Activated CD4-positive, alpha-beta T cell treated with anti-CD3 and anti-CD28 coated beads, Interleukin-2, amount 10 ng/mL, durations not matched to agents 7 days and 5 days (primary cell): ENCODE data around the gene ADGB. TPM values are rescaled to one million over a fixed set of nuclear protein-coding genes. Genes with fewer than 3 reads are reported as not detected.

Source experiments
- CTCF ChIA-PET: fragments of 350-600 bp; sonication (Branson Sonifier 250); formaldehyde crosslinking; loops from one replicate; lab custom pipeline; 2021; ENCODE audit warnings: antibody characterized with exemption; lab: Charles Lee
- POLR2A ChIA-PET: fragments of 350-600 bp; sonication (Branson Sonifier 250); formaldehyde crosslinking; loops from one replicate; lab custom pipeline; 2021; ENCODE audit warnings: antibody characterized with exemption; lab: Charles Lee
- DNase-seq: peaks from one replicate; pipeline ENCODE4 v3.0.0-alpha.2; 2020
- H3K27ac Mint-ChIP-seq: one replicate; pipeline ENCODE4 v1.8.0; 2021; ENCODE audit warnings: mild to moderate bottlenecking, moderate library complexity, mixed read lengths
- H3K27me3 Mint-ChIP-seq: one replicate; pipeline ENCODE4 v1.8.0; 2021; ENCODE audit warnings: mixed read lengths
- H3K36me3 Mint-ChIP-seq: one replicate; pipeline ENCODE4 v1.8.0; 2021; ENCODE audit warnings: low read depth, mixed read lengths
- H3K4me1 Mint-ChIP-seq: one replicate; pipeline ENCODE4 v1.8.0; 2021; ENCODE audit warnings: mixed read lengths
- H3K4me3 Mint-ChIP-seq: one replicate; pipeline ENCODE4 v1.8.0; 2021; ENCODE audit warnings: mild to moderate bottlenecking, moderate library complexity, mixed read lengths
- H3K9me3 Mint-ChIP-seq: one replicate; pipeline ENCODE4 v1.8.0; 2021; ENCODE audit warnings: mixed read lengths
- total RNA-seq, 2 experiments: library from RNA; stranded (reverse); gene quantifications; one replicate each; pipeline ENCODE4 v1.2.3, GENCODE V29; 2021

The ADGB gene
- total RNA-seq, 2 experiments from 2014 or later, result not detected

GRCh38 chr6:146590492-146590891 lies 8.3 kb upstream of the ADGB start:
- H3K36me3 Mint-ChIP-seq, result no peaks in the 10 kb centered on the region
- H3K27ac Mint-ChIP-seq, result no peak overlapping the region
- no peak for DNase-seq
- ChIA-PET CTCF (no interaction called here), POLR2A (no interaction called here)
- H3K9me3 Mint-ChIP-seq, result no peaks in the 10 kb centered on the region
- no peaks in the 10 kb centered on the region for H3K27me3 Mint-ChIP-seq
- H3K4me3 Mint-ChIP-seq, result no peak overlapping the region
- H3K4me1 Mint-ChIP-seq, result no peaks in the 10 kb centered on the region

- no peak for DNase-seq
- H3K4me1 Mint-ChIP-seq, result no peaks in the 10 kb centered on the region
- H3K36me3 Mint-ChIP-seq, result no peaks in the 10 kb centered on the region
- no peaks in the 10 kb centered on the region for H3K27me3 Mint-ChIP-seq
- H3K27ac Mint-ChIP-seq, result no peak overlapping the region
- POLR2A ChIA-PET, result no interaction called here
- CTCF ChIA-PET, result interaction anchor here (1.0 kb wide), 1 partner anchor 18 kb away, joined by 3 read pairs; no protein-coding TSS in a partner anchor
- H3K9me3 Mint-ChIP-seq, result no peaks in the 10 kb centered on the region
- no peak overlapping the region for H3K4me3 Mint-ChIP-seq
These were observed 6.3 kb upstream of the ADGB start for GRCh38 chr6:146592451-146592850.

GRCh38 chr6:146593986-146594385 lies 4.8 kb upstream of the ADGB start:
- CTCF ChIA-PET, result no interaction called here
- H3K36me3 Mint-ChIP-seq, result no peaks in the 10 kb centered on the region
- no peaks in the 10 kb centered on the region for H3K9me3 Mint-ChIP-seq
- POLR2A ChIA-PET, result no interaction called here
- H3K27me3 Mint-ChIP-seq, result peaks cover 7% of the 10 kb centered on the region
- no peak for DNase-seq
- H3K4me1 Mint-ChIP-seq, result peaks cover under 1% of the 10 kb centered on the region
- no peak overlapping the region for H3K4me3 Mint-ChIP-seq
- H3K27ac Mint-ChIP-seq, result no peak overlapping the region

GRCh38 chr6:146594495-146594894 lies 4.3 kb upstream of the ADGB start:
- no peak overlapping the region for H3K27ac Mint-ChIP-seq
- no peak overlapping the region for H3K4me3 Mint-ChIP-seq
- no peaks in the 10 kb centered on the region for H3K9me3 Mint-ChIP-seq
- no peak for DNase-seq
- CTCF ChIA-PET, result no interaction called here
- POLR2A ChIA-PET, result no interaction called here
- no peaks in the 10 kb centered on the region for H3K36me3 Mint-ChIP-seq
- H3K27me3 Mint-ChIP-seq, result peaks cover 10% of the 10 kb centered on the region
- H3K4me1 Mint-ChIP-seq, result peaks cover 3% of the 10 kb centered on the region

- POLR2A ChIA-PET, result no interaction called here
- DNase-seq, result no peak
- H3K4me3 Mint-ChIP-seq, result no peak overlapping the region
- H3K36me3 Mint-ChIP-seq, result no peaks in the 10 kb centered on the region
- peaks cover 16% of the 10 kb centered on the region for H3K27me3 Mint-ChIP-seq
- CTCF ChIA-PET, result no interaction called here
- H3K4me1 Mint-ChIP-seq, result peaks cover 3% of the 10 kb centered on the region
- no peaks in the 10 kb centered on the region for H3K9me3 Mint-ChIP-seq
- no peak overlapping the region for H3K27ac Mint-ChIP-seq
These were observed 2.6 kb upstream of the ADGB start for GRCh38 chr6:146595972-146596731.

DNA sequence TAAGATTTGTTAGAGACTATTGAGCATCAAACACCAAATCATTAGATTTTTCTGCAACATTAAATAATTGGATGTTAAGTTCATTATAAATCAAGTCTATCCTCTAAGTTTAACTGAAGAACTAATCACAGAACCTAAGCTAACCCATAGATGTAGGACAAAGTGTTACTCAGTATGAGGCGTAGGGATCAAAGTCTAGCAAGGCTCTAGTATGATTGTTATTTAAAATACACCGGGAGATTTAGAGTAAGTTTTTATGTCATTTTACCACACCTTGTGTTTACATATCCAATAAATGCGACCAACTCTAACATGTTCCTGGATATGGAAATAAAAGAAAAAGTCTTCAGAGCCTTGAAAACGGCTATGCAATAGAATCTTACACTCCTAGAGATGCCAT lies 2.6 kb downstream of the ADGB start:
- H3K9me3 Mint-ChIP-seq, result no peaks in the 10 kb centered on the region
- DNase-seq, result no peak
- POLR2A ChIA-PET, result no interaction called here
- CTCF ChIA-PET, result interaction anchor here (0.6 to 0.7 kb wide), 2 partner anchors 176 to 520 kb away, joined by 3 to 4 read pairs; no protein-coding TSS in a partner anchor
- no peak overlapping the region for H3K4me3 Mint-ChIP-seq
- H3K27ac Mint-ChIP-seq, result no peak overlapping the region
- no peaks in the 10 kb centered on the region for H3K36me3 Mint-ChIP-seq
- peaks cover 3% of the 10 kb centered on the region for H3K4me1 Mint-ChIP-seq
- peaks cover 16% of the 10 kb centered on the region for H3K27me3 Mint-ChIP-seq

- no peaks in the 10 kb centered on the region for H3K36me3 Mint-ChIP-seq
- POLR2A ChIA-PET, result no interaction called here
- H3K27ac Mint-ChIP-seq, result no peak overlapping the region
- no peak for DNase-seq
- H3K27me3 Mint-ChIP-seq, result peaks cover 16% of the 10 kb centered on the region
- peaks cover 3% of the 10 kb centered on the region for H3K4me1 Mint-ChIP-seq
- H3K9me3 Mint-ChIP-seq, result no peaks in the 10 kb centered on the region
- CTCF ChIA-PET, result no interaction called here
- no peak overlapping the region for H3K4me3 Mint-ChIP-seq
These were observed 3.8 kb downstream of the ADGB start for GRCh38 chr6:146602526-146602925.

GRCh38 chr6:146613947-146614346 lies 15.2 kb downstream of the ADGB start:
- H3K9me3 Mint-ChIP-seq, result no peaks in the 10 kb centered on the region
- ChIA-PET POLR2A (no interaction called here), CTCF (no interaction called here)
- no peak for DNase-seq
- no peak overlapping the region for H3K27ac Mint-ChIP-seq
- no peaks in the 10 kb centered on the region for H3K27me3 Mint-ChIP-seq
- no peak overlapping the region for H3K4me3 Mint-ChIP-seq
- no peaks in the 10 kb centered on the region for H3K4me1 Mint-ChIP-seq
- no peaks in the 10 kb centered on the region for H3K36me3 Mint-ChIP-seq

GRCh38 chr6:146620655-146621054 lies 21.9 kb downstream of the ADGB start:
- H3K4me1 Mint-ChIP-seq, result no peaks in the 10 kb centered on the region
- no peaks in the 10 kb centered on the region for H3K27me3 Mint-ChIP-seq
- POLR2A ChIA-PET, result no interaction called here
- DNase-seq, result no peak
- no peaks in the 10 kb centered on the region for H3K36me3 Mint-ChIP-seq
- no peak overlapping the region for H3K4me3 Mint-ChIP-seq
- no peaks in the 10 kb centered on the region for H3K9me3 Mint-ChIP-seq
- CTCF ChIA-PET, result no interaction called here
- H3K27ac Mint-ChIP-seq, result no peak overlapping the region

DNA sequence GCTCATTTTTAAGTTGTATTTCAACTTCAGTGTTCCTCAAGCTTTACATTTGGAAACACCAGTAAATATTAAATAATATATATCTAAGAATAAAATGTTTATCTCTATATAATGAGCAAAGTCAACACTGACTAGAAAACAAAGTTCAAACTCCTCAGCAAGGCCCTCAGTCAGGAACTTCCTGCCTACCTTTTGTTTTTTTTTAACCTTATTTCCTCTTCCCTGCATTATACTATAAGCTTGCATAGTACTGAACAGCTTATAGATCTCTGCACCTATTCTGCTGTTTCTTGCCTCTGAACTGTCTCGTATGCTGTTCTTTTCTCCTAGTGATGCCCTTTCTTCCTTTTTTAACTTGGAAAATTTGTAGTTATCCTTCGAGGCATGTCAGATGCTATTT lies 29.6 kb downstream of the ADGB start:
- H3K9me3 Mint-ChIP-seq, result no peaks in the 10 kb centered on the region
- POLR2A ChIA-PET, result no interaction called here
- no peaks in the 10 kb centered on the region for H3K27me3 Mint-ChIP-seq
- CTCF ChIA-PET, result no interaction called here
- H3K4me1 Mint-ChIP-seq, result no peaks in the 10 kb centered on the region
- no peaks in the 10 kb centered on the region for H3K36me3 Mint-ChIP-seq
- no peak overlapping the region for H3K4me3 Mint-ChIP-seq
- DNase-seq, result no peak
- H3K27ac Mint-ChIP-seq, result no peak overlapping the region

DNA sequence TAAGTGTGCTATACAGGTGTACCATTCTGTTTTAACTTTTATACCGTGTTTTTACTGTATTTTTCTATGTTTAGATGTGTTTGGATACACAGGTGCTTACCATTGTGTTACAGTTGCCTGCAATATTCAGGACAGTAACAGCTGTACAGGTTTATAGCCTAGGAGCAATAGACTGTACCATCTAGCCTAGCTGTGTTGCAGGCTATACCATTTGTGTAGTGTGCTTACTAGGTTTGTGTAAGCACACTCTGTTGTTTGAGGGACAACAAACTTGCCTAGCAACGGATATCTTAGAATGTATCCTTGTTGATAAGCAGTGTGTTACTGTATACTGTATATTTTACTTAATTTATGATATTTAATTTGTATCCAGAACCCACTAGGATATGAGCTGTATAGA lies 35.2 kb downstream of the ADGB start:
- H3K9me3 Mint-ChIP-seq, result no peaks in the 10 kb centered on the region
- DNase-seq, result no peak
- POLR2A ChIA-PET, result no interaction called here
- CTCF ChIA-PET, result no interaction called here
- no peak overlapping the region for H3K27ac Mint-ChIP-seq
- H3K4me3 Mint-ChIP-seq, result no peak overlapping the region
- no peaks in the 10 kb centered on the region for H3K4me1 Mint-ChIP-seq
- H3K27me3 Mint-ChIP-seq, result no peaks in the 10 kb centered on the region
- H3K36me3 Mint-ChIP-seq, result no peaks in the 10 kb centered on the region

- H3K36me3 Mint-ChIP-seq, result no peaks in the 10 kb centered on the region
- POLR2A ChIA-PET, result no interaction called here
- no peaks in the 10 kb centered on the region for H3K4me1 Mint-ChIP-seq
- H3K9me3 Mint-ChIP-seq, result no peaks in the 10 kb centered on the region
- no peaks in the 10 kb centered on the region for H3K27me3 Mint-ChIP-seq
- CTCF ChIA-PET, result interaction anchor here (1.2 kb wide), 1 partner anchor 25 kb away, joined by 3 read pairs; no protein-coding TSS in a partner anchor
- no peak for DNase-seq
- H3K4me3 Mint-ChIP-seq, result no peak overlapping the region
- no peak overlapping the region for H3K27ac Mint-ChIP-seq
These were observed 36.4 kb downstream of the ADGB start for GRCh38 chr6:146635165-146635564.

DNA sequence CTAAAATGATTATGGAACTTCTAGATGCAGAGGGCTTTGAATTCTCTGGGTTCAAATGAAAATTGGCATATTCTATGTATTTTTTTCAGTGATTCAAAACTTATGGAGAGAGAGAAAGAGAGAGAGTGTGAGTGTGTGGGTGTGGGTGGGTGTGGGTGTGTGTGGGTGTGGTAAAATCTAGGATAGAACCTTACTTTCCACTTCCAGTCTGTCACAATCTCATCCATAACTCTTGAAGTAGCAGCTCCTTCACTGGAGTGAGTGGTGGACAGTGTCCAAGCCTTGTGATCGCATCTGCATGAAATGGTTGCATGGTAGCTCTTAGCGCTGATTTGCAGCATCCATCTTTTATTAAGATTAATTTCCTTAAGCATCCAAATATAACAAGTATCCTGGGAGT lies 37.7 kb downstream of the ADGB start:
- DNase-seq, result no peak
- Mint-ChIP-seq H3K27me3 (no peaks in the 10 kb centered on the region), H3K4me1 (no peaks in the 10 kb centered on the region), H3K36me3 (no peaks in the 10 kb centered on the region), H3K4me3 (no peak overlapping the region), H3K9me3 (no peaks in the 10 kb centered on the region), H3K27ac (no peak overlapping the region)
- ChIA-PET POLR2A (no interaction called here), CTCF (no interaction called here)

- no peaks in the 10 kb centered on the region for H3K4me1 Mint-ChIP-seq
- no peaks in the 10 kb centered on the region for H3K9me3 Mint-ChIP-seq
- POLR2A ChIA-PET, result no interaction called here
- no peak overlapping the region for H3K4me3 Mint-ChIP-seq
- no peak overlapping the region for H3K27ac Mint-ChIP-seq
- CTCF ChIA-PET, result no interaction called here
- no peaks in the 10 kb centered on the region for H3K27me3 Mint-ChIP-seq
- H3K36me3 Mint-ChIP-seq, result no peaks in the 10 kb centered on the region
- no peak for DNase-seq
These were observed 44.1 kb downstream of the ADGB start for GRCh38 chr6:146642921-146643320.
